Astrocyte of the cerebellum (primary cell): ENCODE data around the gene PPL.
"Not testable (repeated sequence)": the region's sequence is repeated elsewhere in the genome, so short reads cannot be mapped to it uniquely, and the experiment has no call there.

Source experiments
- DNase-seq: peaks from one replicate; pipeline ENCODE4 v3.0.0-alpha.2; 2011; ENCODE audit warnings: low read depth
- H3K4me3 ChIP-seq: 2 replicates; pipeline ENCODE4 v1.5.1; 2011; ENCODE audit warnings: mild to moderate bottlenecking, low read depth, low read length, moderate library complexity
- CTCF ChIP-seq: IDR thresholded peaks from 2 replicates; pipeline ENCODE4 v1.5.1; 2012; ENCODE audit warnings: low read length, low read depth, moderate library complexity, mild to moderate bottlenecking; ENCODE audit errors: missing control alignments
- in situ Hi-C: cut with HindIII; loops from 2 replicates; pipeline ENCODE4 v1.10.0; 2017; ENCODE audit warnings: low sequenced_read_pairs

Gene PPL

GRCh38 chr16:4970010-4970409 lies 33.1 kb upstream of the PPL start:
- no peak overlapping the region for H3K4me3 ChIP-seq
- in situ Hi-C loops, result no loop called here
- no peak for TF ChIP-seq CTCF
- DNase-seq, result no peak

- in situ Hi-C loops, result no loop called here
- no peak overlapping the region for H3K4me3 ChIP-seq
- no peak for DNase-seq
- no peak for TF ChIP-seq CTCF
Observed at GRCh38 chr16:4968879-4969483, 32.0 kb upstream of the PPL start.

- H3K4me3 ChIP-seq, DNase-seq, in situ Hi-C loops: not testable (repeated sequence)
Observed at GRCh38 chr16:4968278-4968677, 31.3 kb upstream of the PPL start.

GRCh38 chr16:4966736-4967453 lies 29.9 kb upstream of the PPL start:
- DNase-seq, result no peak
- no peak for TF ChIP-seq CTCF
- in situ Hi-C loops, result no loop called here
- H3K4me3 ChIP-seq, result no peak overlapping the region

- in situ Hi-C loops, H3K4me3 ChIP-seq, DNase-seq: not testable (repeated sequence)
Observed at GRCh38 chr16:4963527-4963926, 26.6 kb upstream of the PPL start.

- in situ Hi-C loops, result no loop called here
- H3K4me3 ChIP-seq, result no peak overlapping the region
- no peak for DNase-seq
- TF ChIP-seq CTCF, result no peak
Observed at GRCh38 chr16:4962716-4963115, 25.8 kb upstream of the PPL start.

- in situ Hi-C loops, result no loop called here
Observed at GRCh38 chr16:4960579-4960978, 23.6 kb upstream of the PPL start.

More at GRCh38 chr16:4960579-4960978, 23.6 kb upstream of the PPL start:
- no peak for DNase-seq
- TF ChIP-seq CTCF, result no peak
- no peak overlapping the region for H3K4me3 ChIP-seq
